HepG2 (cell line): ENCODE measurements around the gene SPRYD3.

Source experiments
- CEBPB ChIP-seq: IDR thresholded peaks from 2 replicates; pipeline ENCODE4 v1.6.1; 2011; ENCODE audit warnings: low read depth, low read length, improper control_type of control experiment, borderline replicate concordance
- EZH2 ChIP-seq: conservative IDR thresholded peaks from 2 replicates; pipeline ENCODE4 v1.6.1; 2012; ENCODE audit warnings: mild to moderate bottlenecking, low read depth, low read length, moderate library complexity
- MZF1 ChIP-seq: sonication (generic); formaldehyde crosslinking; IDR thresholded peaks from 2 replicates; pipeline ENCODE4 v1.8.1; 2023; ENCODE audit warnings: mild to moderate bottlenecking, missing genetic modification reagents, borderline replicate concordance
- NR2F1 ChIP-seq, 2 experiments: fragments of 450-650 bp in 1 of 2; formaldehyde crosslinking in 1 of 2; IDR thresholded peaks; 2 replicates each; pipeline versions ENCODE4 v1.5.0 to v1.6.1; 2016 to 2020; ENCODE audit warnings: mild to moderate bottlenecking in 1 of 2, missing compliant biosample characterization in 1 of 2, missing genetic modification reagents in 1 of 2, moderate library complexity in 1 of 2
- TAF1 ChIP-seq: sonication (generic); formaldehyde crosslinking; IDR thresholded peaks from 2 replicates; pipeline ENCODE4 v1.4.0; 2020; ENCODE audit warnings: missing genetic modification reagents
- TP53 ChIP-seq: sonication (generic); formaldehyde crosslinking; conservative IDR thresholded peaks from 2 replicates; pipeline ENCODE4 v1.4.0; 2020; ENCODE audit warnings: missing genetic modification reagents

DNA sequence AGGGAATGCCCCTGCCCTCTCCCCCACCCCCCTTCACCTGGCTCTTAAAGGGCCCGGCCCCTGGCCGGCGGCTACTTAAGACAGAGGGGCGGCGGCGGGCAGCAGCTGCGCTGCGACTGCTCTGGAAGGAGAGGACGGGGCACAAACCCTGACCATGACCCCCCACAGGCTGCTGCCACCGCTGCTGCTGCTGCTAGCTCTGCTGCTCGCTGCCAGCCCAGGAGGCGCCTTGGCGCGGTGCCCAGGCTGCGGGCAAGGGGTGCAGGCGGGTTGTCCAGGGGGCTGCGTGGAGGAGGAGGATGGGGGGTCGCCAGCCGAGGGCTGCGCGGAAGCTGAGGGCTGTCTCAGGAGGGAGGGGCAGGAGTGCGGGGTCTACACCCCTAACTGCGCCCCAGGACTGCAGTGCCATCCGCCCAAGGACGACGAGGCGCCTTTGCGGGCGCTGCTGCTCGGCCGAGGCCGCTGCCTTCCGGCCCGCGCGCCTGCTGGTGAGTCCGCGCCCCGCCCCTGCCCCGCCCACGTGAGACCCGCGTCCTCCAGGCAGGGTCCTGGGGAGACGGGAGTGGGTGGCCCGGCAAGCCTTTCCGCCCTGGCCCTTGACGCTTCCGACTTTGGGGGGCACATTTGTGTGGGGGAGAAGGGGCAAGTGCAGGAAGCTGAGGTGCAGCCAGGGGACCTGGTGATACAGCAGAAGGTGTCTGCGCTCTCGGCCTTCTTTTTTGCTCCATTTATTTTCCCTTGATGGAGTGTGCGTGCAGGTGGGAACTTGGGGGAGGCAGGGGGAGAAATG is 18.6 kb upstream of the SPRYD3 start, which contains the start of gene IGFBP6:
- TF ChIP-seq TAF1 (CRISPR knock-in tag) (no peak; the same call in 1 of the 2 replicates), MZF1 (CRISPR knock-in tag) (no peak), TP53 (CRISPR knock-in tag) (no peak), NR2F1 (CRISPR knock-in tag; IDR thresholded peaks at IDR 0.05) (no peak), EZH2 (no peak), CEBPB (no peak)
